ENCODE results near the gene ESRRA.

DNA sequence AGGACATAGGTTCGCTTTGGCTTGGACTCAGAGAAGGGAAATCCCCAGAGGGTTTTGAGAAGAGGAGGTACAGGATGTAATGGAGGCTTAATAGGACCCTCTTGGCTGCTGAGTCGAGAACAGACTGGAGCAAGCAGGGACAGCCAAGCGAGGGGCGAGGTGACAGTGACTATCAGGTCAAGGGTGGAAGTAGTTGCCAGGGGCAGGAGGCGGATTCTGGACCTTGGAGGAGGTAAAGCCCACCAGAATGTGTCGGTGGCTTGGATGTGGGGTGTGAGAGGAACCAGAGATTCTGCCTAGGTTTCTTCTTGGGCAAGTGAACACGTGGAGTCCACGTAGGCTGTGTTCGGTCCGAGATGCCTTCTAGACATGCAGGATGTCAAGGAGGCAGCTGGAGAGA is 7.6 kb downstream of the ESRRA start:
- TF ChIP-seq, protein P1, sequence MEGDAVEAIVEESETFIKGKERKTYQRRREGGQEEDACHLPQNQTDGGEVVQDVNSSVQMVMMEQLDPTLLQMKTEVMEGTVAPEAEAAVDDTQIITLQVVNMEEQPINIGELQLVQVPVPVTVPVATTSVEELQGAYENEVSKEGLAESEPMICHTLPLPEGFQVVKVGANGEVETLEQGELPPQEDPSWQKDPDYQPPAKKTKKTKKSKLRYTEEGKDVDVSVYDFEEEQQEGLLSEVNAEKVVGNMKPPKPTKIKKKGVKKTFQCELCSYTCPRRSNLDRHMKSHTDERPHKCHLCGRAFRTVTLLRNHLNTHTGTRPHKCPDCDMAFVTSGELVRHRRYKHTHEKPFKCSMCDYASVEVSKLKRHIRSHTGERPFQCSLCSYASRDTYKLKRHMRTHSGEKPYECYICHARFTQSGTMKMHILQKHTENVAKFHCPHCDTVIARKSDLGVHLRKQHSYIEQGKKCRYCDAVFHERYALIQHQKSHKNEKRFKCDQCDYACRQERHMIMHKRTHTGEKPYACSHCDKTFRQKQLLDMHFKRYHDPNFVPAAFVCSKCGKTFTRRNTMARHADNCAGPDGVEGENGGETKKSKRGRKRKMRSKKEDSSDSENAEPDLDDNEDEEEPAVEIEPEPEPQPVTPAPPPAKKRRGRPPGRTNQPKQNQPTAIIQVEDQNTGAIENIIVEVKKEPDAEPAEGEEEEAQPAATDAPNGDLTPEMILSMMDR (conservative IDR thresholded peaks at IDR 0.05; ENCODE audit: low read length): no peak
- TF ChIP-seq EZH2phosphoT487 (IDR thresholded peaks at IDR 0.05; ENCODE audit: borderline replicate concordance, low read depth, low read length): no peak

Data from OCI-LY7 (cell line).